WTC11 (cell line): Measurements from ENCODE around the gene CCDC141. TPM values are rescaled to one million over a fixed set of nuclear protein-coding genes. Genes with fewer than 3 reads are reported as not detected.
A peak's percentile ranks its signal among the peaks of the same experiment; 100 is the strongest.

Experiments
- ATAC-seq: fragments of 200-7000 bp; cut with Tn5 transposase; 2 replicates; pipeline ENCODE4 v1.10.0; 2021; ENCODE audit warnings: mild to moderate bottlenecking, moderate library complexity
- CTCF ChIA-PET: fragments of 300-600 bp; sonication (Branson Sonifier 250); formaldehyde crosslinking; loops from one replicate; lab custom pipeline; 2021; ENCODE audit warnings: antibody characterized with exemption; lab: Charles Lee
- POLR2A ChIA-PET: fragments of 350-600 bp; sonication (Branson Sonifier 250); formaldehyde crosslinking; loops from one replicate; lab custom pipeline; 2021; ENCODE audit warnings: antibody characterized with exemption; lab: Charles Lee
- DNase-seq: peaks from one replicate; pipeline ENCODE4 v3.0.0; 2021; ENCODE audit warnings: low spot score
- H3K27ac Mint-ChIP-seq: 2 replicates; pipeline ENCODE4 v1.8.0; 2021; ENCODE audit warnings: mixed read lengths
- H3K27me3 Mint-ChIP-seq: 2 replicates; pipeline ENCODE4 v1.8.0; 2021; ENCODE audit warnings: low read depth, mild to moderate bottlenecking, moderate library complexity, mixed read lengths
- H3K36me3 Mint-ChIP-seq: 2 replicates; pipeline ENCODE4 v1.8.0; 2021; ENCODE audit warnings: mixed read lengths
- H3K4me1 Mint-ChIP-seq: 2 replicates; pipeline ENCODE4 v1.8.0; 2022; ENCODE audit warnings: mixed read lengths
- H3K4me3 Mint-ChIP-seq: 2 replicates; pipeline ENCODE4 v1.8.0; 2021; ENCODE audit warnings: mild to moderate bottlenecking, moderate library complexity, mixed read lengths
- H3K9me3 Mint-ChIP-seq: 2 replicates; pipeline ENCODE4 v1.8.0; 2021; ENCODE audit warnings: mixed read lengths
- ATF2 ChIP-seq: sonication (generic); formaldehyde crosslinking; IDR thresholded peaks from 2 replicates; pipeline ENCODE4 v1.8.1; 2022; ENCODE audit warnings: low read depth, missing genetic modification reagents, borderline replicate concordance
- CREM ChIP-seq: sonication (generic); formaldehyde crosslinking; IDR thresholded peaks from 2 replicates; pipeline ENCODE4 v1.8.1; 2022; ENCODE audit warnings: mild to moderate bottlenecking, missing genetic modification reagents, moderate library complexity
- E2F4 ChIP-seq: sonication (generic); formaldehyde crosslinking; IDR thresholded peaks from 2 replicates; pipeline ENCODE4 v1.8.1; 2022; ENCODE audit warnings: low read depth, mild to moderate bottlenecking, moderate library complexity, missing genetic modification reagents, borderline replicate concordance
- FOXJ3 ChIP-seq: sonication (generic); formaldehyde crosslinking; IDR thresholded peaks from 2 replicates; pipeline ENCODE4 v1.9.0; 2021; ENCODE audit warnings: missing genetic modification reagents, mild to moderate bottlenecking, borderline replicate concordance
- FOXK1 ChIP-seq: sonication (generic); formaldehyde crosslinking; IDR thresholded peaks from 2 replicates; pipeline ENCODE4 v1.8.0; 2022; ENCODE audit warnings: mild to moderate bottlenecking, moderate library complexity, missing genetic modification reagents
- FOXP1 ChIP-seq: sonication (generic); formaldehyde crosslinking; IDR thresholded peaks from 2 replicates; pipeline ENCODE4 v1.8.0; 2022; ENCODE audit warnings: missing genetic modification reagents, mild to moderate bottlenecking, moderate library complexity, borderline replicate concordance
- FOXP4 ChIP-seq: sonication (generic); formaldehyde crosslinking; IDR thresholded peaks from 2 replicates; pipeline ENCODE4 v1.8.0; 2022; ENCODE audit warnings: mild to moderate bottlenecking, missing genetic modification reagents
- IRF1 ChIP-seq: sonication (generic); formaldehyde crosslinking; IDR thresholded peaks from 2 replicates; pipeline ENCODE4 v1.8.0; 2023; ENCODE audit warnings: missing genetic modification reagents
- IRF2 ChIP-seq: sonication (generic); formaldehyde crosslinking; IDR thresholded peaks from 2 replicates; pipeline ENCODE4 v1.8.0; 2022; ENCODE audit warnings: low read depth, missing genetic modification reagents, borderline replicate concordance
- JUN ChIP-seq: sonication (generic); formaldehyde crosslinking; IDR thresholded peaks from 2 replicates; pipeline ENCODE4 v1.8.0; 2023; ENCODE audit warnings: mild to moderate bottlenecking, missing genetic modification reagents
- MAX ChIP-seq: sonication (generic); formaldehyde crosslinking; IDR thresholded peaks from 2 replicates; pipeline ENCODE4 v1.8.0; 2022; ENCODE audit warnings: mild to moderate bottlenecking, missing genetic modification reagents
- NFATC4 ChIP-seq: fragments of 250-450 bp; sonication (Bioruptor Pico); IDR thresholded peaks from 2 replicates; pipeline ENCODE4 v1.9.0; 2021; ENCODE audit warnings: mild to moderate bottlenecking
- NFE2L1 ChIP-seq: sonication (generic); formaldehyde crosslinking; IDR thresholded peaks from 2 replicates; pipeline ENCODE4 v1.8.1; 2023; ENCODE audit warnings: missing genetic modification reagents
- PRRX2 ChIP-seq: fragments of 250-450 bp; sonication (Bioruptor Pico); IDR thresholded peaks from 2 replicates; pipeline ENCODE4 v1.8.0; 2021; ENCODE audit warnings: mild to moderate bottlenecking
- SMAD3 ChIP-seq: sonication (generic); formaldehyde crosslinking; IDR thresholded peaks from 2 replicates; pipeline ENCODE4 v1.8.0; 2022; ENCODE audit warnings: missing genetic modification reagents, mild to moderate bottlenecking, borderline replicate concordance
- SOX15 ChIP-seq: fragments of 250-450 bp; sonication (Bioruptor Pico); IDR thresholded peaks from 2 replicates; pipeline ENCODE4 v1.9.0; 2021; ENCODE audit warnings: mild to moderate bottlenecking
- TEAD4 ChIP-seq: sonication (generic); formaldehyde crosslinking; IDR thresholded peaks from 2 replicates; pipeline ENCODE4 v1.8.0; 2022; ENCODE audit warnings: mild to moderate bottlenecking, missing genetic modification reagents
- USF2 ChIP-seq: sonication (generic); formaldehyde crosslinking; IDR thresholded peaks from 2 replicates; pipeline ENCODE4 v1.8.1; 2023; ENCODE audit warnings: mild to moderate bottlenecking, missing genetic modification reagents, moderate library complexity
- ZBTB21 ChIP-seq: sonication (generic); formaldehyde crosslinking; IDR thresholded peaks from 2 replicates; pipeline ENCODE4 v1.8.1; 2023; ENCODE audit warnings: mild to moderate bottlenecking, missing genetic modification reagents, borderline replicate concordance
- ZMAT4 ChIP-seq: fragments of 250-450 bp; sonication (Bioruptor Pico); IDR thresholded peaks from 2 replicates; pipeline ENCODE4 v1.9.0; 2021; ENCODE audit warnings: mild to moderate bottlenecking
- ZNF121 ChIP-seq: sonication (generic); formaldehyde crosslinking; IDR thresholded peaks from 2 replicates; pipeline ENCODE4 v1.8.0; 2023; ENCODE audit warnings: missing genetic modification reagents
- ZNF138 ChIP-seq: sonication (generic); formaldehyde crosslinking; conservative IDR thresholded peaks from 2 replicates; pipeline ENCODE4 v1.8.1; 2022; ENCODE audit warnings: mild to moderate bottlenecking, moderate library complexity, missing genetic modification reagents
- ZNF219 ChIP-seq: sonication (generic); formaldehyde crosslinking; IDR thresholded peaks from 2 replicates; pipeline ENCODE4 v1.8.0; 2023; ENCODE audit warnings: missing genetic modification reagents, mild to moderate bottlenecking, borderline replicate concordance
- ZNF396 ChIP-seq: fragments of 250-450 bp; sonication (Bioruptor Pico); IDR thresholded peaks from 2 replicates; pipeline ENCODE4 v1.8.0; 2021; ENCODE audit warnings: mild to moderate bottlenecking, moderate library complexity, borderline replicate concordance
- ZNF416 ChIP-seq: fragments of 250-450 bp; sonication (Bioruptor Pico); IDR thresholded peaks from 2 replicates; pipeline ENCODE4 v1.9.0; 2021; ENCODE audit warnings: mild to moderate bottlenecking, inconsistent platforms
- total RNA-seq: library from RNA; stranded (reverse); gene quantifications from 3 replicates; pipeline ENCODE4 v1.2.3, GENCODE V29; 2021
- TF ChIP-seq, protein P1 (sequence below): fragments of 250-450 bp; sonication (Bioruptor Pico); IDR thresholded peaks from 2 replicates; pipeline ENCODE4 v1.8.0; 2021; ENCODE audit warnings: mild to moderate bottlenecking

CCDC141 gene
- total RNA-seq, 1 experiment from 2014 or later = 8.5 TPM

DNA sequence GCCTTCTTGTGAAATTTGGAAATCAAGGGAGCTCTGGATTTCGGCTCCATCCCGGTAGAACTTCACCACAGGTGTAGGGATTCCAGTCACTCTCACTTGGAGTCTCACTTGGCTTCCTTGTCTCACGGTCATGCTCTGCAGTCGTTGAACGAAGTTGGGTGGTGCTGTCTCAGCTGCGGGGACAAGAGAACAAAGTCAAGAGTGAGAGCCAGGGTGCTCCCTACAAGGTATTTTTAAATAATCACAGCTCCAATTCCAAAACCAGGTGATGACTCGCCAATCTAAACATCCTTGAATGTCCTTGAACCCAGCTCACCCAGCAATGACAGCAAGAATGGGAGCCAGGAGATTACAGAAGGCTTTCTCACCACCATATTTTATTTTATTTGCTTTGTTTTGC is 249.4 kb downstream of the CCDC141 start (continued):
- no peak for TF ChIP-seq USF2 (CRISPR knock-in tag)
- no peak for TF ChIP-seq ZNF138 (CRISPR knock-in tag)
- TF ChIP-seq ZMAT4 (CRISPR knock-in tag) = no peak

GRCh38 chr2:178799305-178799704 is 250.6 kb downstream of the CCDC141 start:
- H3K9me3 Mint-ChIP-seq = no peaks in the 10 kb centered on the region
- no peak for DNase-seq
- TF ChIP-seq ZBTB21 (CRISPR knock-in tag) (no peak), FOXP1 (CRISPR knock-in tag) (no peak), ATF2 (CRISPR knock-in tag) (no peak), ZNF416 (CRISPR knock-in tag) (no peak)
- TF ChIP-seq, protein P1, sequence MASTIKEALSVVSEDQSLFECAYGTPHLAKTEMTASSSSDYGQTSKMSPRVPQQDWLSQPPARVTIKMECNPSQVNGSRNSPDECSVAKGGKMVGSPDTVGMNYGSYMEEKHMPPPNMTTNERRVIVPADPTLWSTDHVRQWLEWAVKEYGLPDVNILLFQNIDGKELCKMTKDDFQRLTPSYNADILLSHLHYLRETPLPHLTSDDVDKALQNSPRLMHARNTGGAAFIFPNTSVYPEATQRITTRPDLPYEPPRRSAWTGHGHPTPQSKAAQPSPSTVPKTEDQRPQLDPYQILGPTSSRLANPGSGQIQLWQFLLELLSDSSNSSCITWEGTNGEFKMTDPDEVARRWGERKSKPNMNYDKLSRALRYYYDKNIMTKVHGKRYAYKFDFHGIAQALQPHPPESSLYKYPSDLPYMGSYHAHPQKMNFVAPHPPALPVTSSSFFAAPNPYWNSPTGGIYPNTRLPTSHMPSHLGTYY (CRISPR knock-in tag) = no peak
- no peak; the same call in 1 of the 2 replicates for ATAC-seq
- POLR2A ChIA-PET = no interaction called here
- no peak overlapping the region for H3K27ac Mint-ChIP-seq
- CTCF ChIA-PET = no interaction called here
- H3K36me3 Mint-ChIP-seq = 0 out of 2 replicates have a peak, but pooled peaks cover 5% of the 10 kb centered on the region
- H3K4me1 Mint-ChIP-seq = peaks cover 5% of the 10 kb centered on the region
- no peak overlapping the region for H3K4me3 Mint-ChIP-seq
- no peaks in the 10 kb centered on the region for H3K27me3 Mint-ChIP-seq

GRCh38 chr2:178796079-178796677 is 253.8 kb downstream of the CCDC141 start:
- peaks cover 11% of the 10 kb centered on the region for H3K4me1 Mint-ChIP-seq

More at GRCh38 chr2:178796079-178796677, 253.8 kb downstream of the CCDC141 start:
- POLR2A ChIA-PET = no interaction called here
- no peaks in the 10 kb centered on the region for H3K27me3 Mint-ChIP-seq
- ATAC-seq = no peak
- DNase-seq = no peak
- no peak overlapping the region for H3K4me3 Mint-ChIP-seq
- peaks cover 9% of the 10 kb centered on the region for H3K36me3 Mint-ChIP-seq
- peak overlapping the region; percentile 16; the same call in 1 of the 2 replicates for H3K27ac Mint-ChIP-seq
- TF ChIP-seq JUN (CRISPR knock-in tag) (no peak), NFE2L1 (CRISPR knock-in tag) (no peak), E2F4 (CRISPR knock-in tag) (no peak), ZNF121 (CRISPR knock-in tag) (no peak), ZNF396 (no peak), FOXK1 (CRISPR knock-in tag) (no peak), FOXP1 (CRISPR knock-in tag) (no peak), IRF1 (no peak), ZNF219 (CRISPR knock-in tag) (no peak), IRF2 (CRISPR knock-in tag) (no peak), MAX (no peak), SMAD3 (CRISPR knock-in tag) (no peak), ZNF138 (CRISPR knock-in tag) (no peak), CREM (CRISPR knock-in tag) (no peak), TEAD4 (no peak), SOX15 (CRISPR knock-in tag) (no peak), FOXJ3 (no peak), PRRX2 (CRISPR knock-in tag) (no peak), FOXP4 (CRISPR knock-in tag) (no peak), NFATC4 (CRISPR knock-in tag) (no peak)
- TF ChIP-seq, all 79 proteins: peak for 0
- no peaks in the 10 kb centered on the region for H3K9me3 Mint-ChIP-seq
- CTCF ChIA-PET = interaction anchor here (0.6 to 0.7 kb wide), 2 partner anchors 381 to 868 kb away, joined by 3 to 5 read pairs; no protein-coding TSS in a partner anchor
